Kidney (tissue), 14 donors: Measurements from ENCODE around the gene TULP4. TPM values are rescaled to one million over a fixed set of nuclear protein-coding genes. Genes with fewer than 3 reads are reported as not detected.
"Not testable (repeated sequence)": the region's sequence is repeated elsewhere in the genome, so short reads cannot be mapped to it uniquely, and the experiment has no call there.

ENCODE experiments used
- DNase-seq, 5 donors: peaks; one replicate each; pipeline ENCODE4 v3.0.0-alpha.2; 2013 to 2020
- FAIRE-seq: peaks from 2 replicates; lab custom pipeline; 2012; peaks lifted over from hg19 to GRCh38; lab: Jason Lieb, UNC
- H3K27ac ChIP-seq, 2 donors: one replicate each; pipeline ENCODE4 v1.7.0; 2013; ENCODE audit warnings: low read depth in 2 of 2, low read length in 2 of 2, inconsistent platforms in 1 of 2
- H3K27me3 ChIP-seq: one replicate; pipeline ENCODE4 v1.7.1; 2013; ENCODE audit warnings: low read length, inconsistent platforms; ENCODE audit not compliant: control insufficient read depth, insufficient read depth
- H3K36me3 ChIP-seq, 3 donors: one replicate each; pipeline versions ENCODE4 v1.7.0 to v1.7.1; 2013; ENCODE audit warnings: low read length in 3 of 3, control low read depth in 1 of 3, inconsistent platforms in 1 of 3; ENCODE audit not compliant: insufficient read depth in 3 of 3, control insufficient read depth in 2 of 3
- H3K4me1 ChIP-seq, 3 donors: one replicate each; pipeline versions ENCODE4 v1.7.0 to v1.7.1; 2013; ENCODE audit warnings: low read length in 3 of 3, inconsistent platforms in 1 of 3, low read depth in 1 of 3; ENCODE audit not compliant: control insufficient read depth in 2 of 3, insufficient read depth in 2 of 3
- H3K4me3 ChIP-seq, 3 donors: one replicate each; pipeline versions ENCODE4 v1.7.0 to v1.8.1; 2013; ENCODE audit warnings: low read length in 3 of 3, control low read depth in 1 of 3, inconsistent platforms in 1 of 3
- H3K9ac ChIP-seq, 3 donors: one replicate each; pipeline versions ENCODE4 v1.7.0 to v1.7.1; 2013; ENCODE audit warnings: low read length in 3 of 3, control low read depth in 1 of 3, inconsistent platforms in 1 of 3
- H3K9me3 ChIP-seq, 3 donors: one replicate each; pipeline versions ENCODE4 v1.7.0 to v1.7.1; 2013; ENCODE audit warnings: low read length in 3 of 3, control low read depth in 1 of 3, inconsistent platforms in 1 of 3; ENCODE audit not compliant: control insufficient read depth in 2 of 3, insufficient read depth in 1 of 3
- CTCF ChIP-seq: IDR thresholded peaks from 3 replicates; pipeline ENCODE4 v1.5.1; 2012; ENCODE audit warnings: mild to moderate bottlenecking, moderate library complexity, borderline replicate concordance; ENCODE audit not compliant: insufficient read depth; ENCODE audit errors: extremely low read depth
- intact Hi-C: fragments of 100-400 bp; cut with DNase I; formaldehyde crosslinking; loops from one replicate; pipeline ENCODE4 v1.11.1; 2022
- polyA plus RNA-seq: library from polyadenylated mRNA; stranded (reverse); fragments of 350-450 nt; fragmentation: Illumina TruSeq; extraction: RNeasy Lipid Tissue Mini Kit (QIAGEN cat#74804); gene quantifications from one replicate; pipeline ENCODE4 v1.2.3, GENCODE V29; 2014; ENCODE audit warnings: low read depth, low replicate concordance; ENCODE audit not compliant: insufficient read depth
- total RNA-seq: library from RNA; stranded (reverse); fragmentation: NEBNext Ultra II Directional; extraction: Animal tissue kit (Norgen Biotek cat#: 25700); gene quantifications from one replicate; pipeline ENCODE4 v1.2.1, GENCODE V29; 2021
- donor health status: control.
- donor health status: control.
- donor health status: control.
- donor health status: control.
- donor health status: control.
- donor health status: DM: yes; HTN: yes; CAD: no.
- donor health status: Normal renal cell carcinoma (clear cell type).

TULP4 gene
- total and polyA plus RNA-seq, 2 donors from 2014 or later = 3.3 to 114 TPM

- H3K27ac ChIP-seq = no peak overlapping the region
- H3K36me3 ChIP-seq = no peaks in the 10 kb centered on the region
- intact Hi-C loops = no loop called here
- H3K9ac ChIP-seq = no peak overlapping the region
- H3K9me3 ChIP-seq = no peaks in the 10 kb centered on the region
- no peak for TF ChIP-seq CTCF
- no peak for DNase-seq
- H3K27me3 ChIP-seq = no peaks in the 10 kb centered on the region
- H3K4me3 ChIP-seq = no peak overlapping the region
- FAIRE-seq = no peak
- H3K4me1 ChIP-seq = no peaks in the 10 kb centered on the region
These were observed 28.0 kb downstream of the TULP4 start for GRCh38 chr6:158340252-158340651.

- DNase-seq (no peak), FAIRE-seq (no peak)
- Histone ChIP-seq H3K9me3 (no peaks in the 10 kb centered on the region), H3K27ac (no peak overlapping the region), H3K4me3 (no peak overlapping the region), H3K9ac (no peak overlapping the region), H3K27me3 (no peaks in the 10 kb centered on the region), H3K36me3 (no peaks in the 10 kb centered on the region), H3K4me1 (no peaks in the 10 kb centered on the region)
- TF ChIP-seq CTCF = no peak
- intact Hi-C loops = no loop called here
These were observed 32.3 kb downstream of the TULP4 start for GRCh38 chr6:158344534-158344933.

- DNase-seq, H3K4me3 ChIP-seq, H3K36me3 ChIP-seq, H3K27ac ChIP-seq, FAIRE-seq, H3K9me3 ChIP-seq, H3K27me3 ChIP-seq, intact Hi-C loops, H3K9ac ChIP-seq, H3K4me1 ChIP-seq: not testable (repeated sequence)
These were observed 33.2 kb downstream of the TULP4 start for GRCh38 chr6:158345444-158345843.

- DNase-seq (no peak), FAIRE-seq (no peak)
- Histone ChIP-seq H3K4me1 (no peaks in the 10 kb centered on the region), H3K4me3 (no peak overlapping the region), H3K9ac (no peak overlapping the region), H3K27ac (no peak overlapping the region), H3K27me3 (no peaks in the 10 kb centered on the region), H3K9me3 (no peaks in the 10 kb centered on the region), H3K36me3 (no peaks in the 10 kb centered on the region)
- intact Hi-C loops = no loop called here
- TF ChIP-seq CTCF = no peak
These were observed 35.1 kb downstream of the TULP4 start for GRCh38 chr6:158347335-158347734.

- not testable (repeated sequence) for FAIRE-seq, DNase-seq, H3K9ac ChIP-seq
These were observed 36.7 kb downstream of the TULP4 start for GRCh38 chr6:158348737-158349504.

GRCh38 chr6:158349505-158350275 is 37.4 kb downstream of the TULP4 start:
- not testable (repeated sequence) for H3K9ac ChIP-seq, H3K27ac ChIP-seq, DNase-seq

More at GRCh38 chr6:158348737-158349504, 36.7 kb downstream of the TULP4 start:
- H3K4me3 ChIP-seq, H3K27me3 ChIP-seq, intact Hi-C loops, H3K4me1 ChIP-seq, H3K27ac ChIP-seq, H3K36me3 ChIP-seq, H3K9me3 ChIP-seq: not testable (repeated sequence)

More at GRCh38 chr6:158349505-158350275, 37.4 kb downstream of the TULP4 start:
- H3K27me3 ChIP-seq, FAIRE-seq, H3K9me3 ChIP-seq, H3K4me1 ChIP-seq, intact Hi-C loops, H3K36me3 ChIP-seq, H3K4me3 ChIP-seq: not testable (repeated sequence)
